Omental fat pad (tissue), 4 donors: ENCODE data around the gene TSHR. TPM values are rescaled to one million over a fixed set of nuclear protein-coding genes. Genes with fewer than 3 reads are reported as not detected.

ENCODE experiments used
- ATAC-seq: fragments of 150-250 bp; one replicate; pipeline ENCODE4 v1.9.1; 2016; ENCODE audit warnings: mild to moderate bottlenecking, moderate library complexity; ENCODE audit not compliant: low FRiP score
- DNase-seq: peaks from one replicate; pipeline ENCODE4 v3.0.0-alpha.2; 2019; ENCODE audit warnings: low spot score
- total RNA-seq, 4 donors: library from RNA; depleted of rRNA; stranded (reverse); fragments of >200 nt; gene quantifications; one replicate each; pipeline ENCODE4 v1.1.0, GENCODE V29; 2016
- TF ChIP-seq, protein P1 (sequence below), 3 donors: fragments of 450-650 bp; IDR thresholded peaks; one replicate each; pipeline ENCODE4 v1.5.1; 2016 to 2017; ENCODE audit warnings: antibody characterized with exemption in 3 of 3, mild to moderate bottlenecking in 3 of 3, moderate library complexity in 2 of 3

TSHR gene
- total RNA-seq, 4 donors from 2014 or later: 0.36 to 0.79 (median 0.74) TPM; not detected in 1

- DNase-seq: no peak
- TF ChIP-seq, protein P1, sequence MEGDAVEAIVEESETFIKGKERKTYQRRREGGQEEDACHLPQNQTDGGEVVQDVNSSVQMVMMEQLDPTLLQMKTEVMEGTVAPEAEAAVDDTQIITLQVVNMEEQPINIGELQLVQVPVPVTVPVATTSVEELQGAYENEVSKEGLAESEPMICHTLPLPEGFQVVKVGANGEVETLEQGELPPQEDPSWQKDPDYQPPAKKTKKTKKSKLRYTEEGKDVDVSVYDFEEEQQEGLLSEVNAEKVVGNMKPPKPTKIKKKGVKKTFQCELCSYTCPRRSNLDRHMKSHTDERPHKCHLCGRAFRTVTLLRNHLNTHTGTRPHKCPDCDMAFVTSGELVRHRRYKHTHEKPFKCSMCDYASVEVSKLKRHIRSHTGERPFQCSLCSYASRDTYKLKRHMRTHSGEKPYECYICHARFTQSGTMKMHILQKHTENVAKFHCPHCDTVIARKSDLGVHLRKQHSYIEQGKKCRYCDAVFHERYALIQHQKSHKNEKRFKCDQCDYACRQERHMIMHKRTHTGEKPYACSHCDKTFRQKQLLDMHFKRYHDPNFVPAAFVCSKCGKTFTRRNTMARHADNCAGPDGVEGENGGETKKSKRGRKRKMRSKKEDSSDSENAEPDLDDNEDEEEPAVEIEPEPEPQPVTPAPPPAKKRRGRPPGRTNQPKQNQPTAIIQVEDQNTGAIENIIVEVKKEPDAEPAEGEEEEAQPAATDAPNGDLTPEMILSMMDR (IDR thresholded peaks at IDR 0.05): no peak
- no peak for ATAC-seq
Observed at GRCh38 chr14:81123811-81124210, 168.4 kb downstream of the TSHR start.

DNA sequence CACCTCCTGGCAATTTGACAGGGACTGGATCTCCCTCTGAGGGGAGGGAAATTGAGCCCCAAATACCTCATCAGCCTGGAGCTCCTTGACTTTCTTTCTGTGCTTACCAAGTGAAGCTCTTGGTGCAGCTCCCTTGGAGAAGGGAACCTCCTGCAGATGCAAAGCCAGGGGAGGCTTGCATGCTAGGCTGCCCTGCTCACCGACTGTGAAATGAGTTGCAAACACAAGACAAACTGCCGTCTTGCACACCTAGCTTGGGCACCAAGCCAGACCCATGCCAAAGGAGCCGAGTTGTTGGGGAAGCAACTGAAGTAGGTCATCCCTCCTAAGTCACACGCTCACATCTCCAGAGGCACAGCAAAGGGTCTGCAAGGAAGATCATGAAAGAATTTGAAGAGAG, 170.1 kb downstream of the TSHR start:
- TF ChIP-seq, protein P1 (IDR thresholded peaks at IDR 0.05): no peak
- DNase-seq: no peak
- ATAC-seq: no peak

GRCh38 chr14:81127785-81128184, 172.4 kb downstream of the TSHR start:
- TF ChIP-seq, protein P1 (IDR thresholded peaks at IDR 0.05): no peak
- no peak for ATAC-seq

GRCh38 chr14:81129242-81129641, 173.8 kb downstream of the TSHR start:
- TF ChIP-seq, protein P1 (IDR thresholded peaks at IDR 0.05): no peak
- no peak for DNase-seq
- no peak for ATAC-seq

More at GRCh38 chr14:81127785-81128184, 172.4 kb downstream of the TSHR start:
- no peak for DNase-seq

DNA sequence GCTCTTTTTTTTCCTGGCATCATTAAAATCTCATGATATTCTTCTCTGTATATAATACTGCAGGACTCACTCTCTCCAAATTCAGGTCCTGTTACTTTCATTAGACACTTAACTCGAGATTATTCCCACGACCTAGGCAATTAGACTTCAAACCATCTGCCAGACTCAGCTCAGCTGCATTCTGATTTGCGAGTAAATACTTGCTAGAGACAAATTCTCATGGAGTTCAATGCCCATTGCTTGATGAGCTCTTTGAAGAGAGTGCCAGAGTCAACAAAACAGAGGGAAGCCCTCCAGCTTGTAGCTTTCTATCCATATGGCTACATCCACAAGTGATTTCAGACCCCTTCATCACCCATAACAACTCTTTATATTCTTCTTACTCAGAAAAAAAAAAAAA, 177.0 kb downstream of the TSHR start:
- TF ChIP-seq, protein P1 (IDR thresholded peaks at IDR 0.05): no peak
- ATAC-seq (no peak), DNase-seq (no peak)

DNA sequence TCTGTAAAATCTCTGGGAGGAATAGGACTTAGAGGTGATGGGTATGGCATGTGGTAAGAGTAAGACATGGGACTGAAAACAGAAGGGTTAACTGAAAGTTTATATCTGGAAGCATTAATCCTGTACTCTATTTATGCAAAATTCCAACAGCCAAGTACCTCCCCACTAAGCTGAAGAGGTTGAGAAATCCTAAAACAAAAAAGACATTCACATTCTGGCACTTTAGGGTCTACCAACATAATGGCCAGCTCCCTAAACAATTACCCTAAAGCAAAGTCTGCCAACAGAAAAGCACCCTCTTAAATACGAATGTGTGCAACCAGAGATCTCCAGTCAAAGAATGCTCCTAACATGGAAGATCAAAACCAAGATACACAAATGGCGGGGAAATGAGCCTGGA, 178.0 kb downstream of the TSHR start:
- ATAC-seq (no peak), DNase-seq (no peak)
- TF ChIP-seq, protein P1 (IDR thresholded peaks at IDR 0.05): no peak

DNA sequence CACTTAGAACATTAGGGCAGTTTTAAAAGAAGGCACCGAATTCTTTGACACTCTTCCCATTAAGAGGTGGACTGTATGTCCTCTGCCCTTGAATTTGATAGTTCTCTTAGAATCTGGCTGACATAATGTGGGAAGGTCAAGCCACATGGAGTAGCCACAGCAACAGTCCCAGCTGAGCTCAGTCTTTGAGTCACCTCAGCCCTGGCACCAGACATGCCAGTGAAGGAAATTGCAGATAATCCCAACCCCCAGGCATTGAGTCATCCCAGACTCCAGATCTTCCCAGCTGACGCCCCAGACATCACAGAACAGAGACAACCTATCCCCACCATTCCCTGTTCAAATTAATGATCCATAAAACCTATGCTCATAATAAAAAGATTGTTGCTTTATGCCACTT, 181.9 kb downstream of the TSHR start:
- ATAC-seq: no peak
- no peak for DNase-seq
- TF ChIP-seq, protein P1 (IDR thresholded peaks at IDR 0.05): no peak
